Right lobe of liver (tissue), 4 donors: Measurements from ENCODE around the gene PRR18.

Experiments used
- CTCF ChIP-seq, 4 donors: fragments of 200-600 bp in 3 of 4; fragments of 450-650 bp in 1 of 4; IDR thresholded peaks; one replicate each; pipeline versions ENCODE4 v1.5.1 to v1.8.0; 2016 to 2022; ENCODE audit warnings: antibody characterized with exemption in 4 of 4, mild to moderate bottlenecking in 2 of 4
- POLR2A ChIP-seq: fragments of 450-650 bp; IDR thresholded peaks from one replicate; pipeline ENCODE4 v1.6.1; 2017; ENCODE audit warnings: antibody characterized with exemption, mild to moderate bottlenecking
- donor health status: DM: no; HTN: no; CAD: no.
- donor health status: DM: no; HTN: no; CAD: no.
- donor health status: DM: no; HTN: yes; CAD: no.

- TF ChIP-seq POLR2A (no peak), CTCF (IDR thresholded peaks at IDR 0.05) (no peak)
Measured at GRCh38 chr6:166274163-166274562, 34.0 kb downstream of the PRR18 start.
